M059J (cell line): ENCODE measurements around the gene CDH4. TPM values are rescaled to one million over a fixed set of nuclear protein-coding genes. Genes with fewer than 3 reads are reported as not detected.
"Not testable (repeated sequence)": the region's sequence is repeated elsewhere in the genome, so short reads cannot be mapped to it uniquely, and the experiment has no call there.

Experiments
- DNase-seq: peaks from one replicate; pipeline ENCODE4 v3.0.0-alpha.2; 2012; ENCODE audit warnings: low read depth
- total RNA-seq: library from RNA; depleted of rRNA; stranded (reverse); fragments of >200 nt; shearing (Covaris generic); gene quantifications from 2 replicates; pipeline ENCODE4 v1.2.3, GENCODE V29; 2014

Gene CDH4
- total RNA-seq, 1 experiment from 2014 or later: 7.8 TPM

- no peak for DNase-seq
Observed at GRCh38 chr20:61457725-61458124, 205.7 kb downstream of the CDH4 start.

- DNase-seq: no peak
Observed at GRCh38 chr20:61458146-61458746, 206.2 kb downstream of the CDH4 start.

- no peak for DNase-seq
Observed at GRCh38 chr20:61459266-61459665, 207.2 kb downstream of the CDH4 start.

- no peak for DNase-seq
Observed at GRCh38 chr20:61459705-61460104, 207.6 kb downstream of the CDH4 start.

- no peak for DNase-seq
Observed at GRCh38 chr20:61460261-61461052, 208.4 kb downstream of the CDH4 start.

GRCh38 chr20:61461461-61461860, 209.4 kb downstream of the CDH4 start:
- DNase-seq: no peak

GRCh38 chr20:61464307-61465303, 212.5 kb downstream of the CDH4 start:
- DNase-seq: no peak

GRCh38 chr20:61475729-61476128, 223.7 kb downstream of the CDH4 start:
- no peak for DNase-seq

- DNase-seq: no peak
Observed at GRCh38 chr20:61476956-61477355, 224.9 kb downstream of the CDH4 start.

GRCh38 chr20:61477451-61477861, 225.4 kb downstream of the CDH4 start:
- peak; percentile 15 for DNase-seq

GRCh38 chr20:61478094-61478493, 226.0 kb downstream of the CDH4 start:
- DNase-seq: no peak

- DNase-seq: no peak
Observed at GRCh38 chr20:61478611-61479305, 226.7 kb downstream of the CDH4 start.

- DNase-seq: not testable (repeated sequence)
Observed at GRCh38 chr20:61479433-61479832, 227.4 kb downstream of the CDH4 start.

GRCh38 chr20:61480158-61480825, 228.2 kb downstream of the CDH4 start:
- no peak for DNase-seq

GRCh38 chr20:61482056-61482887, 230.2 kb downstream of the CDH4 start:
- DNase-seq: peak; percentile 4

GRCh38 chr20:61482901-61483300, 230.8 kb downstream of the CDH4 start:
- DNase-seq: no peak

- DNase-seq: no peak
Observed at GRCh38 chr20:61483336-61484067, 231.4 kb downstream of the CDH4 start.

- DNase-seq: no peak
Observed at GRCh38 chr20:61486198-61486597, 234.1 kb downstream of the CDH4 start.

GRCh38 chr20:61487346-61487996, 235.4 kb downstream of the CDH4 start:
- DNase-seq: no peak
